Renal cortical epithelial cell (primary cell): ENCODE data around the gene CRTC3. TPM values are rescaled to one million over a fixed set of nuclear protein-coding genes. Genes with fewer than 3 reads are reported as not detected.
"Not testable (repeated sequence)": the region's sequence is repeated elsewhere in the genome, so short reads cannot be mapped to it uniquely, and the experiment has no call there.

Source experiments
- DNase-seq: peaks from one replicate; pipeline ENCODE4 v3.0.0-alpha.2; 2011; ENCODE audit warnings: low read depth
- total RNA-seq: library from RNA; depleted of rRNA; stranded (reverse); fragments of >200 nt; gene quantifications from 2 replicates; pipeline ENCODE4 v1.2.3, GENCODE V29; 2014

The CRTC3 gene
- total RNA-seq, 1 donor from 2014 or later: 17.3 TPM

DNA sequence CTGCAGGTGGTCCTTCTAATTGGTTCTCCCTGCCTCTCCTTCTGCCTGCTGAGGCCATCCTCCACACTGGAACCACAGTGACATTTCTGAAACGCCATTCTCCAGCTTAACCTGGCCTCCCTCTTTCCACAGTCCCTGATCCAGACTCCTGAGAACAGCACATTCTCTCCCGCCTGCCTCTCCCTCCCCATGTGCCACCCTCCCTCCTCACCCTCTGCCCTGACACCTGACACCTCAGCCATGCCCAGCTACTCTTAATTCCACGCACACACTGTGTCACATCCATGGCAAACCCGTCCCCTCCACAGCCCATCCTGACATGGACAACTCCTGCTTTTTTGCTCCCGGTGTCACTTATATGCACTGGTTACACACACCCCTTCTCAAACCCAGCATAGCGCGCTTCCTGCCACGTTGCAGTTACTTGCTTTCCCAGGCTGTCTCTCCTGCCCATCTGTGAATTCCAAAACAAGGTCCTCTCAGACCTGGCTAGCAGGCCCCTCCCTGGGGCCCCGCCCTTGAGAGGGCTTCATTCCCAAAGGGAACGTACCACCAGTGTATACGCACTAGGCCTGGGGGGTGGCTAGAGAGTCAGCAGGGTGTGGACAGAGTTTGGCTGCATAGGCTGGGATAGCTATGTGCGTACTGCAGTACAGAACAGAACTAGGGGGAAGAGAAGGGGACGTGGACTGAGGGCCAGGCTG lies 94.7 kb downstream of the CRTC3 start:
- DNase-seq: no peak

DNA sequence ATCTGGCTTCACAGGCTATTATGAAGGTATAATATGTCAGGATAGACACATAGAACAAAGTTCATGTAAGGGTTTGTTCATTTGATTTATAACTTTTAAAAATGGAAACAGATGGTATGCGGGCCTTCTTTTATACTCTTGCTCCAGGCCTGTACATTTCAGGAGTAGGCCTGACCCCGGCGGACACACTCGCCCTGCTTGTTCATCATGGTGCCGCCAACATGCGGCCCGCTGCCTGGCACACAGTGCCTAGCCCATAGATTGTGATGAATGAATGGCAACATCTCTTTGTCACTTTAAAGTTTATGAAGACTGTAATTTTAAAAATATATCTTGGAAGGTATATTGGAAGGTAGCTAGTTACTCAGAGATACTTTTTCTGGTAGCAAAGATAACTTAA lies 95.3 kb downstream of the CRTC3 start:
- no peak for DNase-seq

DNA sequence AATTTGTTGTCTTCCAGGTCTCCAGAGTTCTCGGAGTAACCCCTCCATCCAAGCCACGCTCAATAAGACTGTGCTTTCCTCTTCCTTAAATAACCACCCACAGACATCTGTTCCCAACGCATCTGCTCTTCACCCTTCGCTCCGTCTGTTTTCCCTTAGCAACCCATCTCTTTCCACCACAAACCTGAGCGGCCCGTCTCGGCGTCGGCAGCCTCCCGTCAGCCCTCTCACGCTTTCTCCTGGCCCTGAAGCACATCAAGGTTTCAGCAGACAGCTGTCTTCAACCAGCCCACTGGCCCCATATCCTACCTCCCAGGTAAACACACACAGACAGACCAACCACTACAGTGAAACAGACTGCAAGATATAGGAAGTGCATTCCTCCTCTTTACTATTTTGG lies 99.5 kb downstream of the CRTC3 start:
- DNase-seq: no peak

DNA sequence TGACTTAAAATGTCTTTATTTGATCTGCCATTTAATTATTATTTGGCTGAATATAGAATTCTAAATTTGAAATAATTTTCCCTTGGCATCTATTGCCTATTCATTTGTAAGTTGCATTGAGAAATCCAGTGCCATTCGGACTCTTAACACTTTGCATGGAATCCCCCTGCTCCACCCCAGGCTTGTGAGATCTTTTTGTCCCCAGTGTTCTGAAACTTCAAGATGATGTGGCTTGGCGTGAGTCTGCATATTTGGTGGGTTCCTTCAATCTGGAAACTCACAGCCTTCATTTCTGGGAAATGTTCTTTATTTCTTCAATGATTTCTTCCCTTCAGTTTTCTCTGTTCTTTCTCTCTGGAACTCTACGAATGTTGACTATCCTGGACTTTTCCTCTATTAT lies 103.6 kb downstream of the CRTC3 start:
- DNase-seq: no peak

DNA sequence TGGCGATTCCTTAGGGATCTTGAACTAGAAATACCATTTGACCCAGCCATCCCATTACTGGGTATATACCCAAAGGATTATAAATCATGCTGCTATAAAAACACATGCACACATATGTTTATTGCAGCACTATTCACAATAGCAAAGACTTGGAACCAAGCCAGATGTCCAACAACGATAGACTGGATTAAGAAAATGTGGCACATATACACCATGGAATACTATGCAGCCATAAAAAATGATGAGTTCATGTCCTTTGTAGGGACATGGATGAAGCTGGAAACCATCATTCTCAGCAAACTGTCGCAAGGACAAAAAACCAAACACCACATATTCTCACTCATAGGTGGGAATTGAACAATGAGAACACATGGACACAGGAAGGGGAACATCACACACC lies 107.3 kb downstream of the CRTC3 start:
- DNase-seq: not testable (repeated sequence)

DNA sequence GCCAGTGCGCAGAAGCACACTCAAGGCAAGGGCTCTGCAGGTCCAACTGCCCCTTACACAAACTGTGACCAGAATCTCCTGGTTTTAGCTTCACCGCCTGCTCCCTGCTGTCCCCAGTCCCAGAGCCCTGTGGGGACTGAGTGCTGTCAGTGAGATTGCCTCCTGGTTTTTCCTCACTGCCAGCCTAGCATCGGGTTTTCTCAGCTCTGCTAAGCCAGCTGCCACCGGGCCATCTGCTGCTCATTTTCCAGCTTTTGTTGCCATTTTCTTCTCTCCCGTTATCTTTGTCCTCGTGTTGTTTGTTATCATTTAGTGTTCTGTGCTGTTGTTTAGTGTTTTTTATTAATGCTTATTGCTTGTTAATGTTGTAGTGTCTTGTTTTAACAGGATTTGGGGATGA lies 108.0 kb downstream of the CRTC3 start:
- DNase-seq: no peak

DNA sequence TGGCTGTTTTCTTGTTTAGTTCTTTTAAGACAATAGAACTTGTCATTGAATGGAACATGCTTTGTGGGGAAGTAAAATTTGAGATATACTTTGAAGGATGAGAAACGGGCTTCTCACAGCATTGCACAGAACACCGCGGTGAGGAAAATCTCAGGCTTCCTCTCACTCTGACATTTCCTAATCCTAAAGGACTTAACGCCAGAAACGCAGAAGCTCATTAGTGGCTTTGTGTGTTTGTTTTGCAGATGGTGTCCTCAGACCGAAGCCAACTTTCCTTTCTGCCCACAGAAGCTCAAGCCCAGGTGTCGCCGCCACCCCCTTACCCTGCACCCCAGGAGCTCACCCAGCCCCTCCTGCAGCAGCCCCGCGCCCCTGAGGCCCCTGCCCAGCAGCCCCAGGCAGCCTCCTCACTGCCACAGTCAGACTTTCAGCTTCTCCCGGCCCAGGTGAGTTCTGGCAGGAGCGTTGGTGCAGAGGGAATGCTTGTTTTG lies 108.5 kb downstream of the CRTC3 start:
- no peak for DNase-seq

DNA sequence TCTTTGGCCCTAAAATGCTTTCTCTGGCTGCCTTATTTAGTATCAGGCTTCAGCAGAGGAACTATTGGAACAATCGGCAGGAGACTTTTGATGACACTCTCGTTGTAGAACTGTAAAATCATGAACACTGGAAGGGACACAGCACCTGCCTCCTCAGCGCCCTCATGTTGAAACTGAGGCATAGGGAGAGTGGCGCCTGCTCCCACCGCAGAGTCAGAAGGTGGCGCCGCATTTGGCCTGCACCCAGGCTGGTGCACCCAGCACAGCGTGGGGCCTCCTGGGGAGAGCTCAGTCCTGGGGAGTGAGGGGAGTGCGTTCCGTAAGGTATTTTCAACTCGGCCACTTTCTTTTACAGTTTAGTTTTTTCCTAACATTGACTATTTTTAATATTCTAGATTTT lies 109.2 kb downstream of the CRTC3 start:
- no peak for DNase-seq

DNA sequence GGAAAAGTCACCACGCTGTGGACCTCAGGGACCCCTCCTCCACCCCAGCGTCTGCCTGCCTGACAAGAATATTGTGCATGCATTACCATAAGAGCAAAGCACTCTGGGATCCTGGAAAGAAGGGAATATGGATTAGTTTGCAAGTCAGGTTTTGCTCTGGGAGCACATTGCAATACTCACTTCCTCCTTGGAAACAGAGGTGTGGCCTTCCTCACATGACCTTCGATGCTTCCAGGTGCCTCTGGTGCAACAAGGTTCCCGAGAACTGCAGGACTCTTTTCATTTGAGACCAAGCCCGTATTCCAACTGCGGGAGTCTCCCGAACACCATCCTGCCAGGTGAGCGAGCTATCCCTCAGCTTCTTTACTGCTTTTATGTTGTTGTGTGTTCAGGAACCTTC lies 111.1 kb downstream of the CRTC3 start:
- no peak for DNase-seq

DNA sequence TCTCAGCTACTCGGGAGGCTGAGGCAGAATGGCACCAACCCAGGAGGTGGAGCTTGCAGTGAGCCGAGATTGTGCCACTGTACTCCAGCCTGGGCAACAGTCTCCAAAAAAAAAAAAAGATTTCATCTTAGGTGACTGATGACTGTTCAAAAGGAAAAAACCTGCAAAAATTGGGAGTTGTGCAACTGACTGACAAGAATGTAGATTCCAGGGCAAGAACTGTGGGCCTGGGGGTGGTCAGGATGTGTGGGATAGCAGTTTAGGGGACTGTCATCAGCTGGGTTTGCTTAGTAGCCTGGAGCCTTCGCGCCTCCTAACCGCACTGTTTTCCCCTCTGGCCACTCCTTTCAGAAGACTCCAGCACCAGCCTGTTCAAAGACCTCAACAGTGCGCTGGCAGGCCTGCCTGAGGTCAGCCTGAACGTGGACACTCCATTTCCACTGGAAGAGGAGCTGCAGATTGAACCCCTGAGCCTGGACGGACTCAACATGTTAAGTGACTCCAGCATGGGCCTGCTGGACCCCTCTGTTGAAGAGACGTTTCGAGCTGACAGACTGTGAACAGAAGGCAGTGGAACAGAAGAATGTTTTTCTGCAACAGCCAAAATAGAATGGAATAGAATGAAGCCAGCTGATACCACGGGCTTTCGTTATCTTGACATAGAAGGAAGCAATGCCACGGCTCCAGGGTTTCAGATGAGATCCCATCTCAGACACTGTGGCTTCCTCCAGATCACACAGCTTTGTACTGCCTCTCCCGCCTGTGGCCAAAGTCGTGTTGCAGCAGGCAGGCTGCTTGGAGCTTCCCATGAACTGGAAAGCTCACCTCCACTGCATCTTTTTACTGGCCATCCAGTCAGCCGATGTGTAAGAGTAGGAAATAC lies 112.1 kb downstream of the CRTC3 start:
- DNase-seq: no peak

DNA sequence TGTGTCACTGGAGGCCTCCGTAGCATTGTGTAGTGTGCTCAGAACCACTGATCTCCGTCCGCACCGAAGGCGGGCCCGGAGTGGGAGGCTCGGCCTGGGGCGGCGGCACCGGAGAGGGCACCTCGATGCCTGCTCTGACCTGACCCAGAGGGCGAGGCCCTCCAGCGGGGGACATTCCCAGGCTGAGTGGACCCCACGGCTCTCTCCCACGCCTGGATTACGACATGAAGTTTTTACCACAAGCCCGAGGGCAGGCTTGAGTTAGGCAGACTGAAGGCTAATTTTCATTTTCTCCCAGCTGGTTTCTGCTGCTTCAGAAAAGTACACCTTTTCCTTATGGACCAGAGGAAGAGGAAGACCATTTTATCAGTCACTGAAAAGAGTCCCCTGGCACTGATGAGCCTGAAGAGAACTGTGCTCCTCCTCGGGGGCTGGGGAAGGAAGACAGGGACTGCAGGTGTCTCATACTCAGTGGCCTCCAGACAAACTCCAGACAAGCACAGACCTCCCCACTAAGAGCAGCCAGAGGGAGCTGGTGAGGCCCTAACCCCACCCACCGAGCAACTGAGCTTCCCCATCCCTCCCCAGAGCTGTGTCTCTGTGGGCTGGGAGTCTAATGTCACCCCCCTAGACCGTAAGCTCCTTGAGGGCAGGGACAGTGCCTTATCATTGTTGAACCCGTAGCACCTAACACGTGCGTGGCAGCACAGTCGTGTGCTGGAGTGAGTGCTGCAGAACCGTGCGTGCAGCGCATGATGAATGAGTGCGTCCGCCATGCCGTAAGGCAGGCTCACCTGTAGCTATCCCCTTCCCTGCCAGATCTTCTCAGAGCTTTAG lies 113.0 kb downstream of the CRTC3 start:
- DNase-seq: no peak

DNA sequence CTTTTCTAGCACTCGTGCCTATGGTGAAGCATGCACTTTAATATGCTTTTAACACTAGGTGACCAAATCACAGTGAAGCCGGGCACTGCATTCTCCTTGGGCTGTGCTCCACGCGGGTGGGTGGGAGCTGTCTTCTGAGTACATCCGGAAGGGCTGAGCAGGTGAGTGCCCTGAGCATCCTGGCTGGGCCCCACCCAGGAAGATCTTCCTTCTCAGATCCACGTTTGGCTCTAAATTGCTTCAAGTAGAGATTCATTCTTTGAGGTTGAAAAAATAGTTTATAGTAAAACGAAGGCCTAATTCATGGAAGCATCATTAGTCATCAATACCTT lies 113.5 kb downstream of the CRTC3 start:
- no peak for DNase-seq

DNA sequence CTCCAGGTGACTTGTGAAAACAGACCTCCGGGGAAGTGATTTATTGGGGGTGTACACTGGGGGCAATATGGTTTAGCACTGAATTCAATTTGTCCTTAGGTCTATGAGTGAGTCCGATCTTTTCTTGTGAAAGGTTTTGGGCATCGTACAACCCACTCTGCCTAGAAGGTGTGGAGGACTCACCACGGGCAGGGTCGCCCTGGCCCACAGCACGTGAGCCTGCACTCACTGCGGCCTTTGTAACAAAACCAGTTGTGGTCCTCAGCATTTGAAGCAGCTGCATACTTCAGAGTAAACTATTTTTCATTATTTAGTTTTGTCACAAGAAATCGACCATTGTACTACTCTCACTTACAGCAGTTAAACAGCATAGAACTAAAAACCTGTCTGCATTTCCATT lies 114.8 kb downstream of the CRTC3 start:
- DNase-seq: no peak

DNA sequence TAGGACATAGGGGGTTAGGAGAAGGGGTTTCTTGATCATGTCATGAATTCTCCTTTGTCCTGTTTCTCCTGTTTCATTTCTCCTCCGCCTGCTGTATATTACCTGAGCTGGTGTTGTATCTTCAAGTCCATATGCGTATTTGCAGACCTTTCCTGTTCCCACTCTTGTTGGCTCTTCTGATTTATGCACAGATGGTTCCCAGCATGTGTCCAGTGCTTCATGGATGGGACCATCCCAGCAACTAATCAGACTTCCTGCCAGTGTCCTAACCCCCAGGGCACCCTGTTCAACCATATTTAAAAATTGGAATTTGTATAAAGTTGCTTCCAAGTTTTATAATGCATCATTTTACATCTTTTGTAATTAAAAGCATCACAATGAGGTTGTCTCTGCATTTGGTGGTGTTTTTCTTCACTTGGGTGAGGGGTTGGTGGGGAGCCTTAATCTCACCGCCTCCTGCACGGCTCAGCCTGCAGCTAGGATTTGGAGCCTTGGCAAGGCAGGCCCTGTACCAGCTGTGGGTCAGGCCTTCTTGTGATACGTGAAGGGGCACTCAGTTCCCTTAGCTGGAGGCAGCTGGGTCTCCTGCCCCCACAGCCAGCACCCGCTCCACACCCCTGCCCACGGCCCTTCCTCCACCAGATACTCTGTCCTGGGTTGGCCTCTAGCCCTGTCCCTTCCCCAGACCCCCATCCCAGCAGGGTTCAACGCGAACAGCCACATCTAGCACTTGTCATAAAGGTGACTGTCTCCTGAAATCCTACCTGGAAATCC lies 115.4 kb downstream of the CRTC3 start:
- no peak for DNase-seq

DNA sequence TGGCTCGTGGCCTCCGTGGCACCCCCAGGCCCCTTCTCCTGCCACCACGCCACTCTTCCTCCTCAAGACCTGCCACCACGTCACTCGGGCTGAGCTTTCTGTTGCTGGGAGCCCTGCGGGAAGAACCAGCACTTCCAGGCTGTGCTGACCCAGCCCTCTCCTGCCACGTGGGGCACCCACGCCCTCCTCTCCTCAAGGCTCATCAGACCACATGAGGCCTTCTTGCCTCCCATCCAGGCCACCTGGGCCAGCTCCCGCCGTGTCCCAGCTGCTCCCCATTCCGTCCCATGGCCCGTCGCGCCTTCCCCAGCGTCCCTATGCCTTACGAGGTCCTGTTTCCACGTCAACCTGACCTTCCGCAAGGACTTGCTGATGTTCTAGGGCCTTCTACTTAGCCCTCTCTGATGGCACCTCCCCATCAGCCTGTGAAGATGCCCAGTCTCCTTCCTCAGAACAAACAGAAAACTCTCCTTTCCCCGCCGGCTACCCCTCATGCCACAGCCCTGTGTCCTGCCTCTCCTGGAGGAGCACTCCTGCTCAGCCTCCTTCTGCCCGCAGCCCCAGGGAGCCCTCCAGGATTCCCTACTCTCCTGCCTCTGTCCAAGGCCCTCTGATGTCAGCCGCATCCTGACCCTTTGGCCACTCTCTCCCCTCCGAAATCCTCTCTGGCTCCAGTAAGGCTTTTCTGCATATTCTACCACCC lies 116.3 kb downstream of the CRTC3 start:
- DNase-seq: no peak

DNA sequence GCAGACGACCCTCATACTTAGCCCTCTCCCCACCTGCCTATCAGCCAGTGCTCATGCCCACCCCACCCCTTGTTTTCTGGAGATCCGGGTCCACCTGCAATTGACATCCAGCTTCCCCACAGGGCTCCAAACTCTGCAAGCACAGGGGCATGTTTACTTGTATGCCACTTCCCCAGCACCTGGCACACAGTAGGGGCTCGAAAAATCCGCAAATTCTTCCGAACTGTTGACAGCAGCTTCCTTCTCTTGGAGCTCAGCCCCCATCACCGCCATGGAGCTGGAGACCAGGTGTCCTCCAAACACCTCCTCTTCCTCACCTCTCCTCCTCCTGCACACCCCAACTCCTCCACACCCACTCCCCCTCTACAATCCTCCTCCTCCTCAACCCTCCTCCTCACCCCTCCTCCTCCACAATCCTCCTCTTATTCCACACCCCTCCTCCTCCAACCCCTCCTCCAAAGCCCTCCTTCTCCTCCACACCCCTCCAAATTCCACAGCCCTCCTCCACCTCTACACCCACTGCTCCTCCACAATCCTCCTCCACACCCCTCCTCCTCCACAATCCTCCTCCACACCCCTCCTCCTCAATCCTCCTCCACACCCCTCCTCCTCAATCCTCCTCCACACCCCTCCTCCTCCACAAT lies 117.1 kb downstream of the CRTC3 start:
- no peak for DNase-seq

DNA sequence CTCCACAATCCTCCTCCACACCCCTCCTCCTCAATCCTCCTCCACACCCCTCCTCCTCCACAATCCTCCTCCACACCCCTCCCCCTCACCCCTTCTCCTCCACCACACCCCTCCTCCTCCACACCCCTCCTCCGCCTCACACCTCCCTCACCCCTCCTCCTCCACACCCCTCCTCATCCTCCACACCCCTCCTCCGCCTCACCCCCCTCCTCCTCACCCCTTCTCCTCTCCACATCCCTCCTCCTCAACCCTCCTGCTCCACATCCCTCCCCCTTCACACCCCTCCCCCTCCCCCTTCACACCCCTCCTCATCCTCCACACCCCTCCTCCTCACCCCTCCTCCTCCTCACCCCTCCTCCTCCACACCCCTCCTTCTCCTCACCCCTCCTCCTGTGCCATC lies 117.6 kb downstream of the CRTC3 start:
- no peak for DNase-seq

DNA sequence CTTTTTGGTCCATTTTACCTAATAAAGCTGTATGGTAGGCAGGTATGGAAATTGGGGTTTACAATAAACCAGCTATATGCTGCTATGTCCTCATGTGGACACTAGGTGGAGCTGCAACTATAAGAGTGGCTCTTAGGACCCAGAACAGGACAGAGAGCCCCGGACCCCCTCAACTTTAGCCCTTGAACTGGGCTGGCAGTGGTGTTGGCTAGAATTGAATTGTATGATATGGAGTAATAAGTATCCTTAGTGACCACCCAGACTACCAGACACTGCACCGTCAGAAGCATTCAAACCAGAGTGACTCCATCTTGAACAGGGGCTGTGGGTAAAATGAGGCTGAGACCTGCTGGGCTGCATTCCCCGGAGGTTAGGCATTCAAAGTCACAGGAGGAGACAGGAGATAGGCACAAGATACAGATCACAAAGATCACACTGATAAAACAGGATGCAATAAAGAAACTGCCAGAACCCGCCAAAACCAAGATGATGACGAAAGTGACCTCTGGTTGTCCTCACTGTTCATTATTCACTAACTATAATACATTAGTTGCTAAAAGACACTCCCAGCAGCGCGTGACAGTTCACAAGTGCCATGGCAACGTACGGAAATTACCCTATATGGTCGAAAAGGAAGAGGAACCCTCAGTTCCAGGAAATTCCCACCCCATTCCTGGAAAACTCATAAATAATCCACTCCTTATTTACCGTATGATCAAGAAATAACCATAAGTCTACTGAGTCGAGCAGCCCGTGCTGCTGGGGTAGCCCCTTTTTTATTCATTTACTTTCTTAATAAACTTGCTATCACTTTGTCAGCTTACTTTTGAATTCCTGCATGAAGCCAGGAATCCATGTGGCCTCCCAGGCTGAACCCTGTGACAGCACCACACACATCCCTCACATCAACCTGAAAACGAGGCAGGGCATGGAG lies 118.7 kb downstream of the CRTC3 start:
- DNase-seq: peak; percentile 75
